ENCODE results near the gene PJA2.

Gene PJA2

DNA sequence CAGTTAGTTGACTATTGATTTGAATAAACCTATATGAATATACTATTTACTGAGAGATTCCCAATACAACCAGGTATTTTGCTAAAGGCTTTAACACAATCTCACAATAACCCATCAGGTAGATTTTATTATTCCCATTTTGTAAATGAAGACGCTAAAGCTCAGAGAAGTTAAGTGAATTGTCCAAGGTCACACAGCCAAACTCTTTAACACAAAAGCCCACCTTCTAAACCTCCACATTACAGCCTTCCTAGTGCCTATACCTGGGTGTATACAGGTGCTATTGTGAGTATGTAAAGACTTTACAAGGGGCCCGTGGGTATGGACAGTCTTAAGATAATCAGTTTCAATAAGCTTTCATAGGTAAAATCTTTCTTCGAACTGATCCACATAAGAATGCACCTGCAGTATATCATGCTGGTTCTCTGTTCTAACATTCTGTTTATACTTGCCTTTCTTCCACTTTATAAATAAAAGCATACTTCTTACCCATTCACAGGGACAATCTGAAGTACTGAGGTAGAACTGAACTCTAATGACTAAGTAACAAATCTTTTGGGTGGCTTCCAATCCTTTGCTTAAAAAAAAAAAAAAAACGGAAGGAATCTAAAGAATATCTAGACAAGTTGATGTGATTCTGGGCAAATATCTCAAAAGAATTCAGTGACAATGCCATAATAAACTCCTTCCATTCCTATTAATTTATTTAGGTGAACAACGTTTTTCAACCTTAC, 59.1 kb downstream of the PJA2 start:
- no peak for DNase-seq (ENCODE audit: low read depth in 2 of 2)

DNA sequence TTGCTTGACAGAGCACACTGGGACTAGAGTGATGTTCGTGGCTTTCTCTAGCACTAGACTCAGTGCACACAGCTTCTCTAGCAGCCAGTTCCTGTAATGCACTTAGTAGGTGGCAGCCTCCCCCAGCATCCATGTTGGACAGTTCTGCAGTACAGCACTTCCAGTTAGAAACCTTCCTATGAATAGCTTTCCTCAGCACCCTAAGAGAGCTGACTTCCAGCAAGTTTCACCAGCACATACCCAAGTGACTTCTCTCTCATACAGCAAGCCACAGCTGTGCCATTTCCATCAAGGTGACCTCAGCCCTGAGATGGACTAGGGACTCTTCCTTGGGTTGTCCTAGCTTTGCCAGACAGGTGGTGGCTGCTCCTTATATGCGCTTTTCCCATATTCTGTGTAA, 60.4 kb downstream of the PJA2 start:
- no peak for DNase-seq (ENCODE audit: low read depth in 2 of 2)

DNA sequence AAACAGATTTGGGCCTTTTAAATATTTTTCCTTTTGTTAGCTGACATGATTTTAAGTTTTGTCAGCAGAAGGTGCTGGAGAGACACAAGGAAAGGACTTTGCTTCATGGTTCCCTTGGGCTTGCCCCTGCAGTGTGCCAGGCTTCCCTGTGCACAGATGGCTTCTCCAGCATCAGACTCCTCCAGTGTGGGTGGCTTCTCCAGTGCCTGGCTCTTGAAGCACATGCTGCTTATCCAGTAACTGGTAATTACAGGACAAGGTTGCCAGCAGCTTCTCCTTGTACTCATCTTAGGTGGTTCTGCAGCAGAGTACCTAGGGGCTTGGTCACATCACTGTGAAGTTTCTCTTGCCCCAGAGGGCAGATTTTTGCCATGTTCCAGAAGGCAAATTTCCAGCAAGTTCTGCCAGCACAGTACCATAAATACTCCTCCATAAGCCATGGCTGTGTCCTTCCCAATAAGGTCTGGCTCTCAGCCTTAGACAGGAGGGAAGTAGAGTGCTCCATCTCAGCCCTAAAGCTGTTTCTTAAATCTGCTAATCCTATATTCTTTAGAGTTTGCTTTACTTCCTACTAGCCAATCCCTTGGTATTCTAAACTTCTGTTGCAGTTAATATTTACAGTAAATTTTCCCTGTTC, 62.4 kb downstream of the PJA2 start:
- DNase-seq (ENCODE audit: low read depth in 2 of 2), result no peak

DNA sequence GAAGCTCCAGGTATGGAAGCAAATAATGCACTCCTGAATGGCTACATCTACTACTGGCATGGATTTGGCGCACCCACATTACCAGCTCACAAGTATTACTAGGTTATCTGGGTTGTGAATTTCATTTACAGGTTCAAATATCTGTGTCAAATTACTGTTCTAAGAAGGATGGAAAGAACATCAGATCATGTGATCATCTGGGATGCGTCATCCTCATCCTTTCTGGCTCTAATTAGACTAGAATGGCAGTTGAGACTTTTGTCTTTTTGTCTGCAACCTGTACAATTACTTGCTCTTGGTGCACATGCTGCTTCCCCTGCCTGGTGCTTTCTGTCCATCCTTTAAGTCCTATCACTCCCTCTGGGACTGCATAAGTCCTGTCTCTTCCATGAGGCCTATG, 64.1 kb downstream of the PJA2 start:
- DNase-seq (ENCODE audit: low read depth in 2 of 2), result no peak

DNA sequence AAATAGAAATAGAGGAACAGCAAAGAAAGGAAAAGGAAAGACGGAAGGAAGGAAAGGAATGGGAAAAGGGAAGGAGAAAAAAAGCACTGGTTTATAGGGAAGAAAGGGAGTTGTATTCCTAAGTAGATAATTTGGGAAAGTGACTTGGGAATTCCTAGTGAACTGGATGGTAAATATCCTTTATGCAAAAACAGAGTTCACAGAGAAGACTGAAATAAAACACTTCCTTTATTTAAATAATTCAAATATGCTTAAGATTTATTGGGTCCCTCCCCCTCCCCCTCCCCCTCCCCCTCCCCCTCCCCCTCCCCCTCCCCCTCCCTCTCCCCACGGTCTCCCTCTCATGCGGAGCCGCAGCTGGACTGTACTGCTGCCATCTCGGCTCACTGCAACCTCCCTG, 69.4 kb downstream of the PJA2 start:
- DNase-seq (ENCODE audit: low read depth in 2 of 2), result no peak

DNA sequence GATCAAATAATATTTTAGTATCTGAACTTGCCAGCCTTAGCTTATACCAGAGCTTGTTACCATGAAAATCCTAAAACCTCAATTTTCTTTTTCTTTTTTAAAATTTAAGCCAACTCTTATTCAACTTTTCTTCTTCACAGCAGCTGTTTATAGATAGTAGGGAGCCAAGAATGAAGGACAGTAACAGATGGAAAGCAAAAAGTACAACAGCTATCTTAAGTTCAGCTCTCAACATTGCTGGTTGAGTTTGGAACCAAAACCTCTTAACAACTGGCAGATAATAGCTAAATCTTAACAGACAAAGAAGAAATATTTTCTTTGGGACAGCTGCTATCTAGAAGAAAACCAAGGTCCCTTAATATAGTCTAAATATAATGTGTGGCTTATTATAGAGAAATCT, 74.7 kb downstream of the PJA2 start:
- DNase-seq (ENCODE audit: low read depth in 2 of 2), result no peak

DNA sequence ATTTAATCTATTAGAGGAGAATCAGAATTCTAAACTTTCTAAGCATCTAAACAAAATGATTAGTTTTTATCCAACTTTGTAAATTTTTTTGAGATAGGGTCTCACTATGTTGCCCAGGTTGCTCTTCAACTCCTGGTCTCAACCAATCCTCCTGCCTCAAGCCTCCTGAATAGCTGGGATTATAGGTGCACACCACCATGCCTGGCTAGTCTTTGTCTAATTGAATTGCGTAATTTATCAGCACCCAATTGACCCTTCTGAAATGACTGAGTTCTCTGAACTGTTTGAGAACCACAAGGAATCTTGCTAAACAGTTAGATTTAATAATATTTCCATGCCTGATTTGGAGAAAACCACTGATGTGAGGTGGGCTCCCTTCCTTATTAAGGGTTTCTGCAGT, 75.7 kb downstream of the PJA2 start:
- no peak for DNase-seq (ENCODE audit: low read depth in 2 of 2)

DNA sequence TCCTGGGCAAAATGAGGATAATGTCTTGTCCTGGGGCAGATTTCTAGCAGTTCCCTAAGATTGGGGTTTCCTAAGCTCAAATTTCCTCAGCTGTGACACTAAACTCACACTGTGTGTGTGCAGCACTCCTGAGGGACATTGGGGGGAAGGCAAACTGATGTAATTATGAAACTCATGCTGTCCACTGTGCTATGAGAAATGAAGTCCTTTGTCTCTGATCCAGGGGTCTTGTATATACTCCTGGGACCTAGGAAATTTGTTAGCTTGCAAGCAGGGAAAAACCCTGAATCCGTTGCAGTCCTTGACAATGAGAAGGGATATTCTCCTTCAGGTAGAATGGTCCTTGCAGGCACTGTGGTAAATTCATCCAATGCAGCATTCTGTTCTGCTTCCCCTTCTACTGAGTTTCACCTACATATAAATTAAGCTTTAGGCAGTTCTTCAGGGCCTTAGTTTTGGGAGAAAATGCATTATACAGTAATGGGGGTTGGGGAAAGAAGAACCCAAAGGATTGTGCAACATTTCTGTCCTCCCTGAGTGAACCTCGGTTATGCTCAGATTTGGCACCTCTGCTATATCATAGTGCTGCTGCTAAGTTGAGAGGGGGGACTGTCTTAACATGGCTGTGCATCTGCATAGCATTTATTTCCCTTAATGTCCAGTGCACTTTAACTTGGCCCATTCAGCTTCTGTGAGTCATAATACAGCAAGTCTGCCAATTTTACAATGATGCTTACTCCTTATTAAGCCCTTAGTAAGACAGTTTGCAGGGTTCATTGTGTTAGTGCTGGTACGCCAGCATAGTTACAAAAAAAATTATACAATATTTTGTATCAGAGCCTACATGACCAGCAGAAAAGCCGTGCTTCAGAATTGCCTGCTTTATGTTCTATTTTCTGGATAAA, 80.2 kb downstream of the PJA2 start:
- no peak for DNase-seq (ENCODE audit: low read depth in 2 of 2)

DNA sequence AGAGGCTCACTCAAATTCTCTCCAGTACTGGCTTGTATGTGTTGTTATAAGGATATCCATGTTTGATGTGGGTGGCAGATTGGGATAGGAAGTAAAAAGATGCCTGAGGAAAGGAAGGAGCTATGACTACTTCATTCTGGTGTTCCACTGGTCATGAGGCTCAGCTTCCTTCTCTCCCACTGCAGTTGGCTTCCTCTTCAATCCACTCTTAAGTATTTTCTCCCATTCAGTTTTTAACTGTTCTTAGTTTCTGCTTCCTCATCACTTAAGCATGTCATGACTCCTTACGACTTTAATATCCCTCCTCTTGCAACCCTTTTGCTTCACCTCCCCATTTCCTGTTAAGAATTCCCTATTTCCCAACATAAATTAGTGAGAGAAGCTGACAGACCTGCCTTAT, 81.1 kb downstream of the PJA2 start:
- DNase-seq (ENCODE audit: low read depth in 2 of 2), result no peak

DNA sequence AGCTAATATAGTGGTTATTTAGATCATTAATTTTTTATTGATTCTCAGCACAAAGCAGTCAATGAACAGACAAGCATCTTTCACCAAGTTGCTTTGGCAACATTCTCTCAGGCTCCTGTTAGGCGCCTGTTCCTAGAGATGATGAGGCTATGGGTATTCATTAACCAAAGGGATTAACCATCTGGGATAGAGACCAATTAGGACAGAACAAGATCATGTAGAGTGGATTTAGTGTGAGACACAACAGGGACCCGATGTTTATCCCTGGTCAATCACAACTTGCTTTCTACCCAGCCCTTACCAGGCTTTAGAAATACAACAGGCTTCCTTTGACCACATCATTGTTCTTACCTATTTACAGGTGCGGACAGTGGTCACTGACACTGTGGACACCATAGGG, 82.2 kb downstream of the PJA2 start:
- DNase-seq (ENCODE audit: low read depth in 2 of 2), result no peak

DNA sequence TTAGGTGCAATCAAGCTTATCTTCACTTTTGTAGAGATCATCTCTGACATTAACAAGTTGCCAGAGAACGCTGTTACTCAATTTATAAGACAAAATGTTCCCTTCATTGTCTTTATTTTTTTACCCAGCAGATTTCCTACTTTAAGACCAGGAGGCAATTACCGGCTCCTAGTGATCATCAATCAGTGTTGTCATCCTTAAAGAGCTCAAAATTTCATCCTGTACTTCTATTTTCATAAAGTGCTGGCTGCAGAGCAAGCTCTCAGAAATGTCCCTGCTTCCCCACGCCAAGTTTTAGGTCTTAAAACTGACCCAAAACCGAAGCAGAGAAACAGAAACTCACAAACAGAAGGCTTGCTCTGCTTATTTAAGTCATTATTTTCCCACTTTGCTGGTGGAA, 82.9 kb downstream of the PJA2 start:
- no peak for DNase-seq (ENCODE audit: low read depth in 2 of 2)

DNA sequence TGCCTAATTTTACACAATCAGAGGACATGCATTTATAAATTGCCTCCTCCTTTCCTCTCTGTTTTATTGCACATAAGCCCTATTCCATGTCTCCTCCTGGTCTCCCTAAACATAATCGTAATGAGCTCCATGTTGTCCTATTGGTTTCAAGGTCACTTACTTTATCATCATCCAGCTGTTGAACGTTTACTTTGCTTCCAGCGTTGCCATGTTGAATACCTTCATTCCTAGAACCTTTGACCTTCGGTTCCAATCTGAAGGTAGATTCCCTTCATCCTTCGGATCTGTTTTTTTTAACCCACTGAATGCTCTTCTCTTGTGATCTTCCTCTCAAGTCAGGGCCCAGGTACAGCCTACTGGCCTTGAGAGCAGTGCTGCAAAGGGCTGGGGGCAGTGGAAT, 84.3 kb downstream of the PJA2 start:
- DNase-seq (ENCODE audit: low read depth in 2 of 2), result no peak

DNA sequence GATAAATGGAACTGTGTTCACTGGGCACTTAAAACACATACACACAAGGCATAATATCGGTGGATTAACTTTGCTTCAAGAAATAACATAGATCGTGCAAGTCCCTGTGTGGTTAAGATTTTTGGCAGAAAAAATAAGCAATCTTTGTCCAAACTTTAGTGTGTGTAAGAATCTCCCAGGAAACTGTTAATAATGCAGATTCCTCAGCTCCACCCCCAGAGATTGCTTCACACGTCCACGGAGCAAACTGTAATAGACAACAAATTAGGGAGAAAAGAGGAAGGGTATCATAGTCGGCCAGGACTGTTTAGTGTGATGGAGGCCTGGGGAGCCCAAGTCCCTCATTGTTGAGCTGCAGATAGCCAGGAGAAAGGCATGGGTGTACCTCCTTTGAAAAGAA, 84.8 kb downstream of the PJA2 start:
- no peak for DNase-seq (ENCODE audit: low read depth in 2 of 2)

DNA sequence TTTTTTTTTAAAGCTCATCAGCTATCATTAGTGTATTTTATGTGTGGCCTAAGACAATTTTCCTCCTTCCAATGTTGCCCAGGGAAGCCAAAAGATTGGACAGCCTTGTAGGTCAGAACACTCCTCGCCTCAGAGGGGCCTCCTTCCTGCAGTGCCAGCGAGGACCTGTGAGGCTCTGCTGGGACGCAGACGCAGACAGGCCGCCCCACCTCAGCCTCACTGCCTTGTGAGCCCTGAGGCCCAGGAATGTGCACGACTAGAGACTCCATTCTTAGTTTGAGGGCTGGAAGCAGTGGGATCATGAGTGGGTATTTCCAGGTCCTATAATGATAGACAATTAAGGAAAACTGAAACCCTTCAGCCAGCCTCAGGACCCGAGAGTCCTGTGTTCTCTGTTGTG, 85.4 kb downstream of the PJA2 start:
- no peak for DNase-seq (ENCODE audit: low read depth in 2 of 2)

DNA sequence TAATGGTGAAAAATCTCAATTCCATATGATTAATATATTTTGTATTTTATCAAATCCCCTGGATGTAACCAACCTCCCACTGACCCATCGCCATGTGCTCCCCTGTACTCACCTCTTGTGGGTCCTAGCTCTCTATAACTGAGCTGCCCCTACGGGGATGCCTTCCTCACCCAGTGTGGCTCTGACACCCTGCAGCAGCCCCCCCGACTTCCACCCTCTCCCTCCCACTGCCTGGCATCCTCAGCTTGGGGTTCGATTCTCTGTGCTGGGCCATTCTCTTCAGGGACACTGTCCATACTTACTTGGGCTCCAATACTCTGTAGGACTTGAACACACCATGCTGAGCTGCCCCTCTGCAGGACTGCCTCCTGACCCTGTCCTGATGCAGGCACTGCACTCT, 87.1 kb downstream of the PJA2 start:
- no peak for DNase-seq (ENCODE audit: low read depth in 2 of 2)

DNA sequence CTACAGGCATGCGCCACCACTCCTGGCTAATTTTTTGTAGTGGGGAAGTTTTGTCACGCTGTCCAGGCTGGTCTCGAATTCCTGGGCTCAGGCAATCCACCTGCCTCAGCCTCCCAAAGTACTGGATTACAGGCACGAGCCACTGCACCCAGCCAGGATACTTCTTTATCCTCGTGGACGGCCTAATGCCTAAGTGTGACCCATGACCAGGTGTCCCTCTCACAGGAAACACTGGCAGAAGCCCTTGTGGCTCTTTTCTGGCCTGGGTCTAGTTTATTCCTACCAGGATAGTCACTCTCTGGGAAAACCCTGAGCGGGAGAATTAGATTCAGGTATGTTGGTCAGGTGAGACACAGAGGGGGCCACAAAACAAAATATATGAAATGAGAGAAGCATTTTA, 90.4 kb downstream of the PJA2 start:
- no peak for DNase-seq (ENCODE audit: low read depth in 2 of 2)

DNA sequence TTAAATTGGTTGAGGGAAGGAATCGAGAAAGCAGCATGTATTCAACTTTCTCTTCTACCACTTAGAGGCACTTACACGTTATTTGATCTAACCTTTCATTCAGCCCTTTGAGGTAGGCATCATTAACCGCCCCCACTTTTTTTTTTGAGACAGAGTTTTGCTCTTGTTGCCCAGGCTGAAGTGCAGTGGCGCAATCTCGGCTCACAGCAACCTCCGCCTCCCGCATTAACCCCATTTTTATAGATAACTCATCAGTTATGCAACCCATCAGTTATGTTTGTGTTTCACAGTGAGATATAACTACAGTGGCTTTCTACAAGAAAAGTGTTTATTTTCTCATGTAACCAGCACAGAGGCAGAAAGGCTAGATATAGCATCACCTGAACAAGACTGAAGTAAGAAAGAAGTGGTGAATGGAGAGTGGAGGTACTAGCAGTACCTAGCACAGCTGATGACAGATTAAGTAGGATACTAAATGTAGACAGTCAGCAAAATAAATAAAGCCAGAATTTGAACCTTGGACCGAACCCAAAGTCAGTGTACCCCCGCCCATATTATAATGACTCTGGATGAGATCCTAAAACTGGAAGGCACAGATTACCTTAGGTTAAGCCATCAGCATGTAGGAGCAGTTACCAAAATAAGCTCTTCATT, 91.2 kb downstream of the PJA2 start:
- no peak for DNase-seq (ENCODE audit: low read depth in 2 of 2)

DNA sequence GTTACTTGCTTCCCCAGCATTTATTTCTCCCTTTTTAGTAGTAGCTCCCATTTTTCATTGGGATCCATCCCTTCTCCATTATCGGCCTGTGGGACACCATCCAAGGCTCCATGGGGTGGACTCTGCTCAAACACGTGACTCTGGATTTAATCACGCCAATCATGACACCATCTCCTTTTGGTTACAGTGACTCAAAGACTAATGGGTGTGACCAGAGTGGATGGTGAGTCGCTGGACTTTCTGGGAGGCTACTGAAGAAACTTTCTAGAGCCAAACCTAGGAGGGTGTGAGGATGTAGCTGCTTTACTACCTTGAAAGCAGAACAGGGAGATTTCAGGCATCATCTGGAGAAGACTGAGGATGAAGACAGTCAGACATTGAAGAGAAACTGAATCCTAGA, 93.1 kb downstream of the PJA2 start:
- no peak for DNase-seq (ENCODE audit: low read depth in 2 of 2)

DNA sequence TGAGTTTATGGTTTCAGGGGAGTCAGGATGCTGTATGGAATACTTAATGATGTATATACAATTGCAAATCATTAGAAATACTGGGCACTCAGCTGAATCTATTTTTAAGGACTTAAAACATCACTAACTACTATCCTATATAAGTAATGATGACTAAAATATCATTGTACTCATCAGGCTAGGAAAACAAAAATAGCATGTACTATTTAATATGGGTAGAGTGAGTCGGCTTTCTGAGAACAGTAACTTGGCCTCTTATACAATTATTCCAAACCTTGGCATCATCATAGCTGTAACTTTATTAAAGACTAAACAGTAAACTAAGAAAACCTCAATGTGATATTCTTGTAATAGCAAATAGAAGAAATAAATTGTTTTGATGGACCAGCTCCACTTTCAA, 94.5 kb downstream of the PJA2 start:
- no peak for DNase-seq (ENCODE audit: low read depth in 2 of 2)

DNA sequence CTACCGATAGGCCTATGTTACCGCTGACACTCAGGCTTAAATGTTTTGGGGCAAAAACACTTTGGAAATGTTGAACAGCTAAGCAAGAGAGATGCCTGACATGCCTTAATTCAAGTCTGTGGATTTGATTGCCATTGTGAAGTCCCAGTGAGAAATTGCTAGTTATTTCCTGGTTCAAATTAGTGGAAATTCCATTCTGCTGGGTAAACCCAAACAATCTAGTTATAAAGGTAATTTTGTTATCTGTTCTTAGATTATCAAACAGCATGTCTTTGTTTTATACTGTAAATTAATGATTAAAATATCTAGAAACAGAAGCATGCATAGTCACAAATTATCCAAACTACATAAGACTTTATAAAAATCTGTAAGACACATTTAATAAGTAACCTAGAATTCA, 96.6 kb downstream of the PJA2 start:
- DNase-seq (ENCODE audit: low read depth in 2 of 2), result no peak

DNA sequence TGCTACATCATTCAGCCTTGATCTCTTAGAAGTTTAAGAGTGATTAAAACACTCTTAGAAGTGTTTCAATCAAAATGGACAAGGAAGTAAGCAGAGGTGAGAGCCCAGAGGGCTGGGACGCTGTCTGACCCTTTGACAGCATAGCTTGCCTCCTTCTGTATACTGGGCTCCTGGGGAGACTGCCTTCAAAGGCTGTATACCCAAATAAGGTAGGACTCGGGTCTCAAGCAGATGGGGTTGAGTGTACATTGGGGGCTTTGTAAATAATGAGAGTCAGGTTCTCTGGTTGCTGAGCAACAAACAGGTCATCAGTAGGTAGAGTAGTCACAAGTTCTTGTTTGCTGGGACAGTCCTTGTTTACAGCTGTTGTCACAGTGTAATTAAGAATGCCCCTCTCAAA, 97.1 kb downstream of the PJA2 start:
- DNase-seq (ENCODE audit: low read depth in 2 of 2), result no peak

DNA sequence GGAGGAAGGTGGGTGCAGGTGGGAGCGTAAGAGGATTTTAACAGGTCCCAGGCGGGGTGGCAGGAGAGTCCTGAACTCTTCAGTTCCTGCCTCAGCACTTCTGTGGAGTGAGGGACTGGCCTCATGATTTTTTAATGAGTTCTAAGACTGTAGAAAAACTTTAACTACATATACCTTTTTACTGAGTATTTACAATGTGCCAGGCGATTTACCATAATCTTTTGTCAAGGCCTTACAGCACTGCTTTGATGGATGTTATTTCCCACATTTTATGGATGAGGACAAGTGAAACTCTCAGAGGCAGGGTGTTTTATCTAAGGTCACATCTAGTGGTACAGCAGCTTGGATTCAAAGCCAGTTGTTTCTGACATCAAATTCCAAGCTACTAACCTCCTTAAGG, 99.5 kb downstream of the PJA2 start:
- DNase-seq (ENCODE audit: low read depth in 2 of 2), result no peak

Measured in stimulated activated CD8-positive, alpha-beta memory T cell treated with anti-CD3 and anti-CD28 coated beads, Interleukin-15, amount 100 ng/mL, for 4 hours (primary cell).